NCI-H1092 (cell line): ENCODE data around the gene ACSM3.

ENCODE experiments used
- DNase-seq: peaks from one replicate; lab custom pipeline; 2025; lab: John Stamatoyannopoulos, UW

The ACSM3 gene

DNA sequence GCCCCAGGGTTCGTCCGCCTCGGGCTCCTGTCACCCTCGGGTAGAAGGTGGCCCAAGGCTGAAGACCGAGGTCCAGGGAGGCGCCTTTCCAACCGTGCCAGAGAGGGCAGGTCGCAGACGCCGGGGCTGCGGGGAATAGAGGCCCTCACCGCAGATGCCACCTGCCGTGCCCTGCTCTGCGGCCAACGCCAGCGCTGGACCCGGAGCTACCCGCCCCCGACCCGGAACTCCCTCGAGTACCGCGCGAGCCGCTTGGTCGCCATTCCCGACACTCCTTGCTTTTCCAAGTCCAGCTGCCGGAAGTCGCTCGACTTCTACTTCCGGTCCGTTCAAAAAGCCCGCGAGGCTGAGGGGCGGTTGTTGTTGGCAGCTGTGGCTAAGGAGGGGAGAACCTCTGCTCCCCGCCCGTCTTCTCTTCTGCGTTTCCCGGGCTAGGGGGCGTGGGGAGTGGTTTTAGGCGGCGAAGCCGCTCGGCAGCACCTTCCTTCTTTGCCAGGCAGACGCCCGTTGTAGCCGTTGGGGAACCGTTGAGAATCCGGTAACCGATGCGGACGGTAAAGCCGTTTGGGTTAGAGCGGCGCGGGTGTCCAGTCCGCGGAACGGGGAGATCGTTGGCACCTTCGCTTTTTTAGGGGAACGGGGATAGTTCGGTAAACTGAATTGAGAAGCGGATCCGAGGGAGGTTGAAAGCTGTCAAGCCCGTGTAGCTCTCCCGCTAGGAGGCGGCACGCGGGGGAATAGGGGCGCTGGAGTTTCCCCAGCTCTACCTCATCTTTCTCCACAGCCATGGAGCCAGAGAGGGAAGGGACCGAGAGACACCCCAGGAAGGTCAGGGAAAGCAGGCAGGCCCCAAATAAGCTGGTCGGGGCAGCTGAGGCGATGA lies 42.6 kb downstream of the ACSM3 start, which contains the start of the genes ERI2 and REXO5:
TSS of gene ERI2 (minus strand) at position 305 of the 883 bp plus-strand sequence. CDS start at position 263, 42 bp downstream.
TSS of gene REXO5 (plus strand) at position 360 of the 883 bp plus-strand sequence. CDS start at position 787, 427 bp downstream.
- peak; percentile 98 for DNase-seq

DNA sequence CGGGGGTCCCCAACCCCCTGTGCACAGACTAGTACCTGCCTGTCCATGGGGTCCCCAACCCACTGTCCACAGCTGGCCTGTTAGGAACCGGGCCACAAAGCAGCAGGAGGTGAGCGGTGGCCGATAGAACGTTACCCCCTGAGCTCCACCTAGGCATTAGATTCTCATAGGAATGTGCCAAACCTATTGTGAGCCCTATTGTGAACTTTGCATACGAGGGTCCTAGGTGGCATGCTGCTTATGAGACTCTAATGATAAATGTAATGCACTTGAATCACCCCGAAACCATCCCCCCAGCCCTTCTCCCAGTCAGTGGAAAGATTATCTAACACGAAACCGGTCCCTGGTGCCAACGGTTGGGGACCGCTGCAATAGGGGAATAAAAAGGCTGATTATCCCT lies 44.0 kb downstream of the ACSM3 start:
- no peak for DNase-seq

DNA sequence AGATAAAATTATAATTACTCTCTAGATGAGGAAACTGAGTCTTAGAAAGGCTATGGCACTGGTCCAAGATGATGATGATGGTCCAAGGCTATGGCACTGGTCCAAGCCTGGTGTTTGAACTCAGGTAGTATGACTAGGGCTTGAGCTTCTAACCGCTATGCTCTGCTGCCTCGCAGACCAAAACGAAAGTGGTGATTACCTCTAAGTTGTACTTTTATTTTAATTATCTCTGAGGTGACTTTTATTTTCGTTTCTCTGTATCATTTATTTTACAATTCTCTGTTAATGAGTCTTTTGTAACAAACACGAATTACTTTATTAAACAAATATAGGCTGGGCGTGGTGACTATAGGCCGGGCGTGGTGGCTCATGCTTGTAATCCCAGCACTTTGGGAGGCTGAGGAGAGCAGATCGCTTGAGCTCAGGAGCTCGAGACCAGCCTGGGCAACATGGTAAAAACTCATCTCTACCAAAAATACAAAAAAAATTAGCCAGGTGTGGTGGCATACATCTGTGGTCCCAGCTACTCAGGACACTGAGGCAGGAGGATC lies 48.1 kb downstream of the ACSM3 start:
- no peak for DNase-seq

- no peak for DNase-seq
These were observed 48.7 kb downstream of the ACSM3 start for GRCh38 chr16:20812510-20812909.

- DNase-seq: no peak
These were observed 51.0 kb downstream of the ACSM3 start for GRCh38 chr16:20814784-20815183.

- DNase-seq: no peak
These were observed 55.2 kb downstream of the ACSM3 start for GRCh38 chr16:20818929-20819585.

DNA sequence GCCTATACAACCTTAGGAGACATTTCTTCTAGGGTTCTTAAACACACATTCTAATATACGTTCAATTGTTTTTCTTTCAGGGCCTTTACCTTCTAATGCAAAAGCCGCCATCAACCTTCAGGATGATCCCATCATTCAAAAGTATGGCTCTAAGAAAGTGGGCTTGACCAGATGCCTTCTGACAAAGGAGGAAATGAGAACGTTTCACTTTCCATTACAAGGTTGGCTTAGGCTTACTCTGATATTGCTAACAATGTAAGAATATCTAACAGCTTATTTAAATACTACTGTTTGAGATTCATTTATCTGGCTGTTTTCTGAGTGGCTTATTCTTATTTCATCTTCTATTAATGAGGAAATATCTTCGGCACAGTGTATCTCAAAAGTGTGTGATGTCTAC lies 57.9 kb downstream of the ACSM3 start:
- DNase-seq: no peak

DNA sequence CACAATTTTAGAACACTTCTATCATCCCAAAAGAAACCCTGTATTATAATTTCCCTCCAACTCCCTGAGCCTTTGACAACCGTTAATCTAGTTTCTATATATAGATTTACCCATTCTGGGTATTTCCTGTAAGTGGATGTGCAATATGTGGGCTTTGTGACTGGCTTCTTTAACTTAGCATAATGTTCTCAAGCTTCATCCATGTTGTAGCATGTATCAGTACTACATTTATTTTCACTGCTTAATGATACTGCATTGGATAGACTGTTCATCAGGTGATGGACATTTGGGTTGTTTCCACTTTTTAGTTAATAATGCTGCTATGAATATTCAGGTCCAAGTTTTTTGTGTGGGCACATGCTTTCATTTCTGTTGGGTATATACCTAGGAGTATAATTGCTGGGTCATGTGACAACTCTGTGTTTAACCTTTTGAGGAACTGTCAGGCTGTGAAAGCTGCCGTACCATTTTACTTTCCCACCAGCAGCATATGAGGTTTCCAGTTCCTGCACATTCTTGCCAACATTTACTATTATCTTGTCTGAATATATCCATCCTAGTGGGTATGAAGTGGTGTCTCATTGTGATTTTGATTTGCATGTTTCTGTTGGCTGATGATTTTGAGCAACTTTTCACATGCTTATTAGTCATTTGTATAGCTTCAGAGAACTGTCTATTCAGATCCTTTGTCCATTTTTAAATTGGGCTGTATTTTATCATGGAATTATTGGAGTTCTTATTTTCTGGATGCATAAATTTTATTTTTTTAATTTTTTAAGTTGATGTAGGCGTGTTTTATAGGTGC lies 58.9 kb downstream of the ACSM3 start:
- no peak for DNase-seq

GRCh38 chr16:20826039-20826566 lies 62.3 kb downstream of the ACSM3 start:
- no peak for DNase-seq

GRCh38 chr16:20829536-20829935 lies 65.7 kb downstream of the ACSM3 start:
- no peak for DNase-seq

- DNase-seq: no peak
These were observed 66.6 kb downstream of the ACSM3 start for GRCh38 chr16:20830372-20830771.

DNA sequence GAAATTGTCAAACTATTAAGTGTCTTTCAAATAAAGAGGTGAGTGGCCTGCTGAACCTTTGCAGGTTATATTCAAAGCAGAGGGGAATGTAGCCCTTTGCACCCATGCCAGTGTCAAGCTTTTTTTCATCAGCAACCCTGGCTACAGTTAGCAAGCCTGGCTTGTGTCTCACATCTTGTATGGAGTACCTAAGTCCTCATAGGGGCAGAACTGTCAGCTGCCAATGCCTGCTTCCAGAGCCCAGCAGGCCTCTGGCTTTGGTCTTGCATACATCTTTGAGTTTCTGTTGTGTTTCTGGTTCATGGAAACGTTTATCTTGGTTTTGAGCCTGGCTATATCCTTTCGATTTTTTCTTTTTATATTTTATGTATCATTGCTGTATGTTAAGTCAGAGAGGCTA lies 69.3 kb downstream of the ACSM3 start:
- DNase-seq: no peak

DNA sequence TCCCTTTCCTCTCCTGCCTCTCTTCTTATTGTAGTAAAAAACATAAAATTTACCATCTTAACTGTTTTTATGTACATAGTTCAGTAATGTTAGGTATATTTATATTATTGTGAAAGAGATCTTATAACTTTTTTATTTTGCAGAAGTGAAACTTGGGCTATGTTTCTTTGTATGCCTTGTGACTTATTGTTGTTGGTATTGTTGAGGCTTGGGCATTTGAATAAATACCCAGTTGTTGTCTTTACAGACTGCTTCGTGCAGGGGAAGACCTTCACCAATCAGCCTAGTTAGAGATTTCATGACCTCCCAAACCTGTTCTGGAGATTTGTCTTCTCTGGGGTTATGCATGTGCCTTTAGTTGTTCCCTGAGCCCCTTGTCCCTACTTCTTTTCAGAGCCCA lies 74.4 kb downstream of the ACSM3 start:
- DNase-seq: no peak

DNA sequence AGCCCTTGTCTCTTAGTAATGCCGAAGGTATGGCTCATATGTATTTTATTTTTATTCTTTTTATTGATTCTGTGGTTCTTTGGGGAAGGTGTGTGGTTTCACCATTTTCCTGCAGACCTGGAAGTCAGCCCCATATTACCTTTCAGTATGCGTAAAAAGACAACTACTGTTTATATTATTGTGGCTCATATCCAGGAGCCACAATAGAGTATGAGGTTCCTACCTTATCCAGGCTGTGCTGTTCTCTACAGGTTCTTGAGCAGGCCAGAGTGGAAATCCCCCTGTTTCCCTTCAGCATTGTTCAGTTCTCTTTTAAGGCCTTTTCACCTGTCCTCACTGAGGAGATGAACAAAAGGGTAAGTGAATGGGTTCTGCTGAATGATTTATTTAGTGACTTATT lies 75.7 kb downstream of the ACSM3 start:
- no peak for DNase-seq

GRCh38 chr16:20844054-20844453 lies 80.2 kb downstream of the ACSM3 start:
- DNase-seq: no peak

DNA sequence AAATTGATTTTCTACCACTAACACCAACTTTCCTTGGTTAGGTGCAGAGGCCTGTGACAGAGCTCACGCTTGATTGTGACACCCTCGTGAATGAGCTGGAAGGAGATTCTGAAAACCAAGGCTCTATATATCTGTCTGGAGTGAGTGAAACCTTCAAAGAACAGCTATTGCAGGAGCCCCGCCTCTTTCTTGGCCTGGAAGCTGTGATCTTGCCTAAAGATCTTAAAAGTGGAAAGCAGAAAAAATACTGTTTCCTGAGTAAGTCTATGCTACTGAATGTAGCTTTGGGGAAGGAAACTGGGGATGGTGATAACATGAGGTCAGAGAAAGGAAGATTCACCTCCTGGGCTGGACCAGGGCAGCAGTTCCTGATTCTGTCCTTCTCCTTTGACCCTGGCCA lies 80.8 kb downstream of the ACSM3 start:
- no peak for DNase-seq

DNA sequence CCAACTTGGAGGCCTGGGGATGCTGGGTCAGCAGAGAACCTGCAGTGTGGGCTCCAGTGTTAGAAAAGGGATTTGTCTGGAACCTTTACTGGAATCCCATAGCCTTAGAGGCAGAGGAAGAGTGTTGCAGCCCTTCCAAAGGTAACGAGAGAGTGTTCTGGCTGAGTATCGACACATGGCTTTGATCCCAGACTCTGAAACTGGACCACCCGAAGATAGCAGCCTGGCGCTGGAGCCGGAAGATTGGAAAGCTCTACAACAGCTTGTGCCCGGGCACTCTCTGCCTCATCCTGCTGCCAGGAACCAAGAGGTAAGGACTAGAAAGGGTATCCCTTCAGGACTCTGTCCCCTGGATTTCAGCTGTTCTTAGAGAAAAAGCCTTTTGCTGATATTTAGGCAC lies 82.2 kb downstream of the ACSM3 start:
- DNase-seq: no peak

DNA sequence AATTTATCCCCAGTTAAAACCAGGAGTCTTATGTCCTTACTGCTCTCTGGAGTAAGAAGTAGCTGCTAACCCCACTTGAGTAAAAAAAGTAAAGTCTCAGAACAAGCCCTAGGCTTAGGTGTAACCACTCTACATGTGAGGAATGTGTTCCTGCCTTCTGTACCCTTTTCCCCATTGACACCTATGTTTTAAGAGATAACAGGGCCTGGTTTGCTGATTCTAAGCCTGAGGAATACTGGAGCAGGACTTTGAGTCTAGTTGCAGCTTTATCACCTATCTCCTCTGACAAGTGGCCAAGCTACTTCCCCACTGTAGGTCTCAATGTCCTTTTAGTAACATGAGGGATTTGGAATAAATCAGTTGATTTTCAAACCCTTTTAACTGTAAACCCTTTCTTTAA lies 82.7 kb downstream of the ACSM3 start:
- no peak for DNase-seq
